HG03196 (cell line): ENCODE measurements around the gene CDH23.

ENCODE experiments used
- ATAC-seq: cut with Tn5 transposase; IDR thresholded peaks from one replicate; pipeline ENCODE4 v1.9.1; 2021; ENCODE audit not compliant: unreplicated experiment

CDH23 gene

DNA sequence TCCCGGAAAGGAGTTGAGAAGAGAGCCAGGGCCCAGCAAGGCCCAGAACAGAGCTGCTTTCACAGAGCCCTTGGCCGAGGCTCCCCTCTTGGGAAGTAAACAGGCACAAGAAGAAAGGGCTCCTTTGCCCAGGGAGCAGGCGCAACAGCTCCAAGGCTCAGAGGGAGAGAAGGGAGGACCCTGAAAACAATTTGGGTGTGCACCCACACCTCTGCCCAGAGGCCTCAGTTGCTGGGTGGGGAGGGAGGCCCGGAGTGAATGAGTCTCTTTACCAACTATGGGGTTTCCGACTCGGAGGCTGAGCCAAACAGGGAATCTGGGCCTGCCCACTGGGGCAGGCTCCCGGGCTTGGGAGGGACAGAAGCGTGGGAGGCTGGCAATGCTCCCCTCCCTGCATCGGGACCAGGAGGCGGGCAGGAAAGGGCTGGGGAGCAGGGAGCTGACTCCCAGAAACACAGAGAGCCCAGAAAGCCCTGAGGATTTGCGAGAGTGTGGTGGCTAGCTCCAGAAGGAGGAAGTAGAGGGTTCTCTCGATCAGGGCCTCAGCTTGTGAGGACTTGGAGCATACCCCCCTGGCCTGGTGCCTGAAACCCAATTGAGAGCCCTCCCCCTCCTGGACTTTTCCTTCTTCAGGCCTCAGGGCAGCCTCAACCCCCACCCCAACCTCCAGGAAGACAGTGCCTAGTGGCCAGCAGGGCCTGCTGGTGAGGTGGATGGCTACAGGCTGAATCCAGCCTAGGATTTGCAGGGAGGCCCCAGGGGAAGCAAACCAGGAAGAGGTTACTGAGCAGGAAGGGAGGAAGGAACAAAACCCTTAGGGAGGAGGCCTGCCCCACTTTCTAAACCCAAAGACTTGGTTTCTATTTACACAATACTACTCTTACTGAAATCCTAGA is 316.7 kb downstream of the CDH23 start:
- ATAC-seq, result no peak

DNA sequence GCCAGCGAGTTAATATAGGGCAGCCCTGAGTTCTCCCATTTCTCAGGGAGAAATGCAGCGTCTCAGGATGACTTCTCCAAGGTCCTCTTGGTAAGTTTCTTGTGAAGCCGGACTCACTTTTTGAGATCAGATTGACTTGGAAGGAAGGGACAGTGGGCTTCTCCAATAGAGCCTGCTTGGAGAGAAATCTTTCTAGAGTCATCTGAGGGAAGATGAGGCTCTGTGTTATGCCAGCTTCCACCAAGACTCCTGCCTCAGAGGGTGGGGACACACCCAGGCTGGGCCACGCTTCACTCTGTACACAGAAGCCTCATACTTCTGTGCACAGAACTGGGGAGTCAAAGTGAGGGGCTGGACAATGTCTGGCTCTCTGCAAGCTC is 317.3 kb downstream of the CDH23 start:
- no peak for ATAC-seq

DNA sequence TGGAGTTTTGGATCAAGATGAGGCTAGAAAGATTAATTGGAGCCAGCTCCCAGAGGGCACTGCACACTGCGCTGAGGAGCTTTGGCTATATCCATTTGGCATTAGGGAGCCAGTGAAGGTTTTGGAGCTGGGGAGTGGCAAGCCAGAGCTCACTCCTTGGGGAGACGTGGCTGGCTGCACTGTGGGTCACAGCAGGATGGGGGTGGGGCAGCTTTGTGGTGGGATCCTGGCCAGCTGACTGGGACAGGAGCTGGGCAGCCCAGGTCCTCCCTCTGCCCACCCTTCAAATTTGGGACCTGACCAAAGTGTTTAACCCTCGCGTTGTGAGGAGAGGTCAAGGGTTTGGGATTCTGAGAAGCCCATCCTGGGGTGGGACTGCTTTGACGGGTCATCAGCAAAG is 317.9 kb downstream of the CDH23 start:
- ATAC-seq, result no peak

DNA sequence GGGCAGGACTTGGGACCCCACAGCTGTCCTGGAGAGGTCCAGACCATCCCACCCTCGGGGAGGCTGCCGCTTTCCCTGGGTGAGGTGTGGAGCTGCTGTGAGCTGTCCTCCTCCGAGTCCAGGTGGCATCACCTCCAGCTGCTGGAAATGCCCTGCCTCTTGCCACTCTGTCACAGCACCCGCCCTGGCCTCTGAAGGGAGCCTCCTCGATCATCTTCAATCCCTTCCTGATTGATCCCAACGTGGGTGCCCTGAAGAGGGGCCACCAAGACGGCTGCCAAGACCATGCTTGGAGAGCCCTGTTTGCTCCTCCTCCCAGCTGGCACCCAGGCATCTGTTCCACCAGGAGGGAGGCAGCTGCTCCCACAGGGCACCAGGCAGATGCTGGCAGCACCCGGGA is 318.3 kb downstream of the CDH23 start:
- no peak for ATAC-seq

DNA sequence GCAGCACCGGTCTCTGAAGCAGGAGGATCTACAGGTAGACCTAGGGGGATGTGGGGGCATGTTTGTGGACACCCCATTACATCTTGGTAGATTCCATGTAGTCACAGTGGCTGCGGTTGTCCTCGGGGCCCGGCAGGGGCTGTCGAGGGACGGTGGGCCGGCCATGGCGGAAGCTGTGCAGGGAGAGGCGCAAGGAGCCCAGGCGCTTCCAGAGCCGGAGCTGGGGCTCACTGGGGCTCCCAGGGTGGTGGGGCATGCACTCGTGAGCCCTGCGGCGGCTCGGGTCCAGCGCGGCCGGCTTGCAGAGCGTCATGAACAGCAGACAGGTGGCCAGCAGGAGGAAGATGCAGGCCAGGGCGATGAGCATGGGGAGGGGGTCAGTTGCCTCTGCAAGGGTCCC is 319.1 kb downstream of the CDH23 start:
- ATAC-seq, result no peak

DNA sequence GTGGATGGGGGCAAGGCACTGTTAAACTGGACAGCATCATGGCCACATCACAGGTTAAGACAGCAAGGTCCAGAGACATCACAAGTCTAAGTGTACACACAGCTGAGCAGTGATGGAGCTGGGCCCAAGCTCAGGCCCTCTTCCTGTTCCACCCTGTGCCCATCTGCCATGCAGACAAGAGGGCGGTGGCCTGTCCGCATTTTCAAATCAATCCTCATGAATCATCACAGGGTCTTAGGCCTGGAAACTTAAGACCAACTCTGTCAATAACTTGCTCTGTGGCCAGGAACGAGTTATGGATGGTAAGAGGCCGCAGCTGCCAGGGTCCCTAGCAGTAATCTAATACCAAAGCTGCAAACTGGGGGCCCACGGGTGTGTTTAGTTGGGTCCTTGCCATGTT is 319.7 kb downstream of the CDH23 start:
- ATAC-seq, result no peak

DNA sequence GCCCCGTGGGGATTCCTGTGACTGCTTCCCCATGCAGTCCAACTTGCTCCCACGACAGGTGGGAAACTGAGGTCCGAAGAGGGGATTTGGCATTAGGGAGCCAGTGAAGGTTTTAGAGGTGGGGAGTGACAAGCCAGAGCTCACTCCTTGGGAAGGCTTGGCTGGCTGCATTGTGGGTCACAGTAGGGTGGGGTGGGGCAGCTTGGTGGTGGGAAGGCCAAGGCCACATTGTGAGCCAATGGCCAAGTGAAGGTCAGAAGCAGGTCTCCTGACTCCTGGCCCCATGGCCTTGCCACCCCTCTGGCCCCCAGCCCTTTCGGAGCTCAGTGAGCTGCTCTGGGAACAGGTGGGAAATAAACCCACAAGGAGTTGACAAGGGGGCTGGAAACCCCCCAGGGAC is 320.3 kb downstream of the CDH23 start:
- ATAC-seq, result no peak

DNA sequence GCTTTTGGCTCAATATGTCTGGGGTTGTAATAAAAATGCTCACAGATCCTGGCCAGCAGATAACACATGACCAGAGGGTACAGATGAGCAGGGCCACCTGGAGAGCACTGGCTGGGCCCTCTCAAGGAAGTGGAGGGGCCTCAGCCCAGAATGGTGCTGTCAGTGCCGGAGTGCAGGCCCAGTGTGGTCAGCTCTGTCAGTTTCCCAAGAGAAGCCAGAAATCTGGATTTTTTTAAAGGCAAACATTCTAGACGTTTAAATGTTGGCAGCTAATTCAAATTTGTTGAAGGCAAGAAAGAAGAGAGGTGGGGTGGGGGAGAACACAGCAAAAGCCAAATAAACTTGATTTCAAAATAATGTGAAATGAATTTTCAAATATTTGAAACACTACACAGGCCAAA is 320.8 kb downstream of the CDH23 start:
- no peak for ATAC-seq

DNA sequence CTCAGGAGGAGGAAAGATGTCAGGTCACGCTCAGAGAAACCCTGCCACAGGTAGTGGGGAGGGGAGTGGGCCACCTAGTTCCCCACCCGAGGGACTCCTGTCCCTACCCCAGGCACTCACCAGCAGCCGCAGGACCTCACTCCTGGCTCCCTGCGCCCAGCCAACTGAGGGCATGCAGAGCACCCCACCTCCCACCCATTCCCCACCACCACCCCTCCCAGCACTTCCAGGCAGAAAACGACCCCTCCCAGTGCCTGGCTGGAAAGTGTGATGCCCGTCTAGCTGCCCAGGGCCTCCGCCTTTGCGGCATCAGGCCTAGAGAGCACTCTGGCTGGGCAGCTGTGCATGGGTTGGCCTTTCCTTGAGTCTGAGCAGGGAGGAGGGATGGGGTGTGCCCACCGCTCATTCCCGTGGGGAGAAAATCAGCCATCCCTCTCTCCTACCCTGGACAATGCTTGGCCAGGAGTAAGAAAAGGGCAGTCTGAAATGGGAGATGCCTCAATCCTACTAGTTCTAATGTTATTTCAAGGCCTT is 321.5 kb downstream of the CDH23 start:
- ATAC-seq, result no peak

DNA sequence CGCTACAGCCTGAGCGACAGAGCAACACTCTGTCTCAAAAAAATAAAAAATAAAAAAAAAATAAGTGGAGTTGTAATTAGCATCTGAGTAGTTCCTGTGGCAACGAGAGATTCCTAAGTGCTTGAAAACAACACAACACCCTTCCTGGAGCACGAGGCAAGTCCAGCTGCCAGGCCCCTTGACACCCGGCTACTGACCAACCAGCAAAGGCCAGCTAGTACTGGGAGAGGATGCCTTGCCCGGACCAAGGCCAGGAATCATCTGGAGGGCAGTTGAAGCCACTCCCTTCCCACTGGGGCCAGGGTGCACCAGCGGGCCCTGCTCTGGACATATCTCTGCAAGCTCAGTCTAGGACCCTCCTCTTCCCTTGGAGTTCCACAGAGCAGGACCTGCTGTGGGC is 322.3 kb downstream of the CDH23 start:
- no peak for ATAC-seq

DNA sequence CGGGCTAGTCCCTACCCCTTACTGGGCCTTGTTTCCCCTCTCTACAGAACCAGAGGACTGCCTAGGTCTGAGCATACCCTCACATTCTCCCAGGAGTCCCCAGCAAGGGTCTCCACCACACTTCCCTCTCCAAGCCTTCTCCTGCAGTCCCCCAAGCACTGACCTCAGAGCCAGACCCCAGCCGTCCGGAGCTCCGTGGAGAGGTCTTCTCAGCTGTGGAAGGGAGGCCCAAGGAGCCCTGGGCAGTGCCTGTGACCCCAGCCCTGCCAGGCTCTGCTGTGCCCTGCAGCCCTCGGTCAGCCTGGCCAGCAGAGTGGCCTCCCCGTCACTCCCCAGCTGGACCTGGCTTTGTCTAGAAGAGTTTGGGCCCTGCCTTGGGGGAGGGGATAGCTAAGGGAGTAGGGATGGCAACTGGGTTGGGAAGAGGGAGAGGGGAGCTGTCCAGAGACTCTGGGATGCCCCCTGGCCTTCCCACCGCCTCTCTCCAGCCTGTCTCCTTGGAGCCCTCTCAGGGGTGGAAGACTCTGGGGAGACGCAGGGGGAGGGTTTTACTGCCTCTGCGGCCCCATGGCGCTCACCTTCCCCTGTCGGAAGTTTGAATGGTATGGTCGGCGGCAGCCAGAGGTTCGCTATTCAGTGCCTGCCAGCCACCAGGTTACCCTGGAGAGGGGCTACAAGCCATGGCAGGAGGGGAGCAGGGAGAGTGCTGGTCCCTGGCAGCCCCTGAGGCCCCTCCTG is 322.9 kb downstream of the CDH23 start, which contains the start of gene C10orf105:
Gene C10orf105 (minus strand): TSS at position 315 of the 738 bp plus-strand sequence. CDS start 3,441 bp downstream, outside the sequence.
- no peak for ATAC-seq

DNA sequence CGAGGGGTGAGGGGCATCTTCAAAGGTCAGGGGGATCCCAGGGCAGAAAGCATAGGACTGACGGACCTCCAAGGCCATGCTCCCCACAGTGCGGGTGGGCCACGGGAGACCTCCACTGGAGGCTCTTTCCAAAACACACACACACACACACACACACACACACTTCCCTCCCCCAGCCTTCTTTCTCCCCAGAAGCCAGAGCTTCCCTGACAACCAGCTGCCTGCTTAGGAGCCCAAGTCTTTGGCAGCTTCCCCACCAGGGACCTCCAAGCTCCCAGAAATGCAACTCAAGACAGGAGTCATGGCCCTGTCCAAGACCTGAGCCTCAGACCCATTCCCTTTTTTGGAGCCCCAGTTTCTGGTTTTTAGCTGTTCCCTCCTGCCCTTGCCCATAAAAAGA is 323.6 kb downstream of the CDH23 start:
- ATAC-seq, result no peak

DNA sequence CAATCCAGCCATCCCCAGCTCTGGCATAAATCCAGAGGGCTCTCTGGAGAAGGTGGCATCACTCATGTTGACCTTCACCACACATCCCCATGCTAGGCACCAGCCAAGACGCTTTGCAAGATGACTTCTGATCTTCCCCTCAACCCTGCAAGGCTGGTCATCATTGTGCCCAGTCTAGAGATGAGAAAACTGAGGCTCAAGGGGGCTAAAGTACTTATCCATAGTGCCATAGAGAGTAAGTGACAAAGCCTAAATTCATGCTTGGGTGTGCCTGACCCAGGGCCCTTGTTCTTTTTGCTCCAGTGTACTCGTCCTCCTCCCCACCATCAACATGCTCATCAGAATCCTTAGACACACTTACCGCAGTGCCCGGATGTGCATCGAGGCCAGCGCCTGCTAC is 324.6 kb downstream of the CDH23 start:
- ATAC-seq, result no peak

DNA sequence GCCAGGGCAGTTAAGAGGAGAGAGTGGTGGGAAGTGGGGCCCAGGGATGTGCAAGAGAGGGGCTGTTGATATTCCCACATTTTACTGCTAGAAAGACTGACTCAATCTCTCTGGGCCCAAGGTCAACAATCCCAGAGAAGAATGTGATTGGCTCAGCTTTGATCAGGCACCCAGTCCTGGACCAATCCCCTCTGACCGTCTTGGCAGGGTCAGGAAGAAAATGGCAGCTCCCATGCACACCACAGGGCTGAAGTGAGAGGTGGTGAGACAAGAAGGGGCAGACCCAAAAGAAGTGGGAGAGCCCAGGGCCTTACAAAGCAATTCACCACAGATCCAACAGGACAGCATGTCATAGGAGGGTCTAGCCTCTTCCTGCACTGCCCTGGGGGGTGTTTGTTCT is 326.1 kb downstream of the CDH23 start:
- no peak for ATAC-seq

DNA sequence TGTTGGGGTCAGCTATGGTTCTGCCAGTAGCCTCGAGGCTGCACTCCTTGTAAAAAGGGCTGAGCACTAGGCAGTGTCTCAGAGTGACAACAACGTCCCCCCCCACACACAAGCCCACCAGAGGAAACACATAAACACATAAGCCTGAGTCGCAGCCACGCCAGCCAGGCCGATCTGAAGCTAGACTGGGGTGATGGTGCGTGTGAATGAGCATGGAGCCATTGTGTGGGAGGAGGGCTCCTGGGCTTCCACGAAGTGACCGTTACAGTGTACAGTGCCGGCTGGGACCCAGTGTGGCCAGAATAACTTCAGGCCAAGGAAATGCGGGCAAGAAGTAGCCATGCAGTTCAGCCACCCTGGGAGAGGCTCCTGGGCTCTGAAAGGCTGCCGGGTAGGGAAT is 326.6 kb downstream of the CDH23 start:
- no peak for ATAC-seq

DNA sequence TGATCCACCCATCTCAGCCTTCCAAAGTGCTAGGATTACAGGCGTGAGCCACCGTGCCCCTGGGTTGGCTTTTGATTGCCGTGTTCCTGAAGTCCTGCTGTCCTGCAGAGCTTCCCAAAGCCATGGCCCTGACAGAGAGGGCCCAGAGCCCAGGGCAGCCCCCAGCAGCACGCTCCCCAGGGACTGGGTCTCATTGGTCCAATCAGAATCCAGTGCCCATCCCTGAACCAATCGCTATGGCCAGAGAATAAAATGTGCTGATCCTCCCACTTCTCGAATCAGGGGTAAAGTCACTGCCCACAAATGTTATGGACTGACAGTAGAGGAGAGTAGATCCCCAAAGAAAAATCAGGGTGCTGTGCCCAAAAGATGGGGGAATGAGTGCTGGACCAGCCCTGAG is 327.8 kb downstream of the CDH23 start:
- ATAC-seq, result no peak

DNA sequence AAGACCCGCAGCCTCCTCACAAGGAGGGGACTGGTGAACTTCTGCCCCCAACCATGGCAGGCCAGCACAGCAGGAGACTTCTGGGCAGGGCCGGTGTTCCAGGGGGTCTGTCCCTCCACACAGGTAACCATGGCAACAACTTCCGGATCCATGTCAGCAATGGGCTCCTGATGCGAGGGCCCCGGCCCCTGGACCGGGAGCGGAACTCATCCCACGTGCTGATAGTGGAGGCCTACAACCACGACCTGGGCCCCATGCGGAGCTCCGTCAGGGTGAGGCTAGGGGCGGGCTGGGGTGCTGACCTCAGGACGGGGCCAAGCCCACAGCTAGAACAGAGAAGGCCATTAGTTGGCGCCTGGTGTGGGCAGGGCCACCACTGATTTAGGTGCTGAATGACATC is 328.5 kb downstream of the CDH23 start:
- ATAC-seq, result no peak

DNA sequence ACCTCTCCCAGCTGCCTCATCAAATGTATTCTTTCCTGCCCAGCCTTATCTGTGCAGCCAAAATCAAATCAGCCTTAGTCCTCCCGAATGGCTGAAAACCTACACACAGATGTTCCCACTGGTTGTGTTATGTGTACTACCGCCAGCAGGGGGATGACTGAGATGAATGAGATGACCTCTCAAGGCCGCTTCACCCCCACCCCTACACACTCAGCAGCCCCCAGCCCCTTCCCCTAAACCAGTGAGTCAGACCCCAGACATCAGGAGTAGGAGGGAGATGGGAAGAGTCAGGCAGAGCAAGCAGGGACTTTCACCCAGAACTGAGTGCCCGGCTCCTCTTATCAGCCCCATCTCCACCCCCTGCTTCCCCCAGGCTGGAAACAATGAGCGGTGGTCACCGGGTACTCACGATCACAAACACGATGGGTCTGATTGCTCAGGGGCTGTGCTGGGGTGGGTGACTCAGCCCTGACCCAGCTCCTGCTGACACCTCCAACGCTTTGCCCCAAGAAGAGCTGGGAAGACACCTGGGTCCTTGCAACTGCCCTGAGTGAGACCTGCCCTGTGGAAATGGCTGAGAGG is 329.4 kb downstream of the CDH23 start:
- ATAC-seq, result no peak

DNA sequence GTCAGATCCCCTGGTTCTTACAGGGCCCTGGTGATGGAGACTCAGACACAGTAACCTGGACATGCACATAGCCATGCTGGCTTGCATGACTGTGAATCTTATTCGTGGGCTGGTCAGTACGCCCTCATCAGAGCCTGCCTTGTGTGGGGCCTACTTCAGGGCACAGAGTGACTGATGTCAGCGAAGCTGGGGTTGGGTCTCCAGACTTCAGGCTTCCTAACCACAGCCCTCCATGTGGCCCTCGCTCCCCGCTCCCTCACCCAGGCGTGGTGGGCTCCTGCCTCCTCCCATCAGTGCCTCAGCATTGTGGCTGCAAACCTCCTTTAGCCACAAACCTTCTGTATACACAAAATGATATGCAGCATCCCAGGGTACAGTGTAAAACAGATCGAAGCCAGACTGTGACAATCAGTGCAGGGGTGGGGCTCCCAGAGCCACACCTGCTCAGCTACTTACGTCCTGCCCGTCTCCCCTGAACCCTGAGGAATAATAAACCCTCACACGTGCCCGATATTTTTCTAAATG is 329.9 kb downstream of the CDH23 start:
- no peak for ATAC-seq

DNA sequence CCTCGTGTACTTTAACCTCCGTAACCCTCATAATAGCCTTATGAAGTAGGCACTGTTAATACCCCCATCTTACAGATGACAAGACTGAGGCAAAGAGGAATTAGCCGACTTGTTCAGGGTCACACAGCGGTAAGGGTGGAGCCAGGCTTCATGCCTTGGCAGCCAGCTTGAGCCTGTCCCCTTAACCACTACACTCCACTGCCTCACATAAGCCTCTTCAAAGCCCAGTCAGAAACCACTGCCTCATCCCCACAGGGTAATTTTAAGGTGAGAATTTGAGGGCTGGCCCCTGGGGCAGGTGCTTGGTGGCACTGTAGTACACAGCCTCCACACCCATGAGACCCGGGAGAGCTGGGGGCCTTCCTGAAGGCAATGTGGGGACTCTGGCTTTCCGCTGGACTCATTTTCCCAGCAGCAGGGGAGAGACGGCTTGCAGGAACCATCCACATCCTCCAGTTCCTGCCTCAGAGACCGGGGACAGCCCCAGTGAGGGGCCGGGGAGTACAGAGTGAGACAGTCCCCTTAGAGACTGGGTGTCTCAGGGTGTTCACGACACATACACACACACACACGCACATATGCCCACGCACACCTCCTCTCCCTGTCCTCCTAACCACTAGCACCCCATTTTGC is 330.5 kb downstream of the CDH23 start:
- peak; percentile 34 for ATAC-seq
